ENCODE data around the gene TBCE.

Gene TBCE

DNA sequence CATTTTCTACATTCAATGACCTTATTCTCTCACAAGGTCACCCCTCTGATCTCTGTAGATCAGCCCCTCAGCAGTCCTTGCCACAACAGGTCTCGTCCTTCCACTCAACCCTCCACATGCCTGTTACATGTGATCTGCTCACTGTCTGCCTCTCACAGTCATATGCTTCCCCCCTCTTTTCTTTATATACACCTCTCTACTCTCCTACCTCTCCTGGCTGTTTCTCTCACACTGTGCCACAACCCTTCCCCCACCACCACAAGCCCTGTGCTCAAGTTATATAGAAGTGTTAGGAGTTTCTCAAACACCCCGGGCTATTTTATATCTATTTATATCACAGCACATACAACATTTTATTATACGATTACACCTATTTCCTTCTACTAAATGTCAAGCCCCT, 124.4 kb downstream of the TBCE start:
- Histone ChIP-seq H3K14ac (ENCODE audit: low read length) (no peak overlapping the region), H3K27ac (replicated peaks; ENCODE audit: low read length) (no peak overlapping the region), H3K4me3 (ENCODE audit: low read length in 2 of 2) (no peak overlapping the region), H3K4ac (ENCODE audit: low read length) (no peak overlapping the region), H3K23ac (ENCODE audit: low read depth, low read length, poor library complexity) (no peak overlapping the region), H2BK120ac (ENCODE audit: low read depth, low read length) (no peak overlapping the region), H3K9ac (ENCODE audit: low read depth, low read length, poor library complexity) (no peak overlapping the region), H4K91ac (ENCODE audit: low read depth, low read length, poor library complexity) (no peak overlapping the region), H3K79me1 (ENCODE audit: low read depth, low read length) (no peaks in the 10 kb centered on the region), H3K36me3 (replicated peaks in 1 of 2; ENCODE audit: control insufficient read depth in 2 of 2, insufficient read depth in 2 of 2, low read length in 2 of 2) (peaks cover 9 to 87% of the 10 kb centered on the region in 2 donors), H2AK5ac (ENCODE audit: low read depth, low read length) (no peak overlapping the region), H3K18ac (ENCODE audit: low read length) (no peak overlapping the region), H3K27me3 (ENCODE audit: control insufficient read depth in 3 of 3, insufficient read depth in 3 of 3, low read depth in 1 of 3, low read length in 3 of 3) (no peaks in the 10 kb centered on the region), H4K8ac (ENCODE audit: low read depth, low read length) (no peak overlapping the region), H3K9me3 (replicated peaks in 1 of 2; ENCODE audit: control insufficient read depth in 2 of 2, insufficient read depth in 1 of 2, low read depth in 1 of 2, low read length in 2 of 2) (no peaks in the 10 kb centered on the region), H2AFZ (ENCODE audit: low read length) (no peak overlapping the region), H3K4me1 (ENCODE audit: control insufficient read depth in 2 of 2, insufficient read depth in 1 of 2, low read depth in 1 of 2, low read length in 2 of 2) (no peaks in the 10 kb centered on the region), H2BK12ac (ENCODE audit: low read length) (no peak overlapping the region), H2BK5ac (ENCODE audit: low read length) (no peak overlapping the region), H2BK15ac (ENCODE audit: low read length) (no peak overlapping the region), H3K4me2 (ENCODE audit: insufficient read depth, low read length, poor library complexity, severe bottlenecking) (no peak overlapping the region)
- 100% methylated on average over 1 of the region's 3 CpGs for WGBS, 2 donors (ENCODE audit: extremely low coverage in 2 of 2, insufficient read length in 2 of 2, insufficient replicate concordance in 1 of 2)
- no peak for DNase-seq (ENCODE audit: low spot score)

DNA sequence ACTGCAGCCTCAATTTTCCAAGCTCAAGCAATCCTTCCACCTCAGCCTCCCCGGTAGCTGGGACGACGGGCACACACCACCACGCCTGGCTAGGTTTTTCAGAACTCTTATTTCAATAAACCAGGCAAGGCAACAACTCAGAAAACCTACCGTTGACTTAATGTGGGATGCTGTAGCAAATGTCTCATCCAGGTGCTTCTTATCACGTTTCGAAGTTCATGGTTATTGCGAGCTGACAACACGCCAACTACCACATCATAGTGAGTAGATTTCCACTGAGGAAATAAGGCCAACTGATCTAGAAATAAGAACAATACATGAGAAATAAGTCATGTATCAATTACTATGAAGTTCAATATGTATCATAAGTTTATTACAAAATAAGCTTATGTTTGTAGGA, 127.3 kb downstream of the TBCE start:
- Histone ChIP-seq H2BK15ac (ENCODE audit: low read length) (no peak overlapping the region), H2BK12ac (ENCODE audit: low read length) (no peak overlapping the region), H3K27me3 (ENCODE audit: control insufficient read depth in 3 of 3, insufficient read depth in 3 of 3, low read depth in 1 of 3, low read length in 3 of 3) (no peaks in the 10 kb centered on the region), H2AFZ (ENCODE audit: low read length) (no peak overlapping the region), H2AK5ac (ENCODE audit: low read depth, low read length) (no peak overlapping the region), H3K4me2 (ENCODE audit: insufficient read depth, low read length, poor library complexity, severe bottlenecking) (no peak overlapping the region), H3K23ac (ENCODE audit: low read depth, low read length, poor library complexity) (no peak overlapping the region), H4K8ac (ENCODE audit: low read depth, low read length) (no peak overlapping the region), H4K91ac (ENCODE audit: low read depth, low read length, poor library complexity) (no peak overlapping the region), H3K4me3 (ENCODE audit: low read length in 2 of 2) (no peak overlapping the region), H3K18ac (ENCODE audit: low read length) (no peak overlapping the region), H3K9me3 (replicated peaks in 1 of 2; ENCODE audit: control insufficient read depth in 2 of 2, insufficient read depth in 1 of 2, low read depth in 1 of 2, low read length in 2 of 2) (no peaks in the 10 kb centered on the region), H2BK120ac (ENCODE audit: low read depth, low read length) (no peak overlapping the region), H3K14ac (ENCODE audit: low read length) (no peak overlapping the region), H3K79me1 (ENCODE audit: low read depth, low read length) (no peaks in the 10 kb centered on the region), H3K9ac (ENCODE audit: low read depth, low read length, poor library complexity) (no peak overlapping the region), H3K27ac (replicated peaks; ENCODE audit: low read length) (no peak overlapping the region), H2BK5ac (ENCODE audit: low read length) (no peak overlapping the region), H3K36me3 (replicated peaks in 1 of 2; ENCODE audit: control insufficient read depth in 2 of 2, insufficient read depth in 2 of 2, low read length in 2 of 2) (peaks cover 7 to 62% of the 10 kb centered on the region in 2 donors), H3K4ac (ENCODE audit: low read length) (no peak overlapping the region), H3K4me1 (ENCODE audit: control insufficient read depth in 2 of 2, insufficient read depth in 1 of 2, low read depth in 1 of 2, low read length in 2 of 2) (no peaks in the 10 kb centered on the region)
- no peak for DNase-seq (ENCODE audit: low spot score)
- WGBS, 2 donors (ENCODE audit: extremely low coverage in 2 of 2, insufficient read length in 2 of 2, insufficient replicate concordance in 1 of 2): no CpG with 5 or more reads among the region's 9 CpGs

DNA sequence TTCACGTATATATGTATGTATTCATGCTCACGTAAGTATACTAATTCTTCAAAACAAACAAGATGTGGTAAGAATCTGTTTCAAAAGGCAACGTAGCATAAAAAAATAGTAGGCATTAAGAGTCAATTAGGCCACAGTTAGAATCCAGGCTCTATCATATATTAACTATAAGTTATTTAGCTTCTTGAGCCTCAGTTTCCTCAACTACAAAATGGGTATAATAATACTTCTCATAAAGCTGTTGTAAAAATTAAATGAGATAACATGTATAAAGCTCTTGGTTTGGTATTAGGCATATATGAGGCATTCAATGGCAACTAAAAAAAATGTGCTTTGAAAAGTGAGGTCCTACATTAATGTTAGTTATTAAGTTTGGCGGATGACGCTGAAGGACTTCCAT, 127.8 kb downstream of the TBCE start:
- Histone ChIP-seq H2AK5ac (ENCODE audit: low read depth, low read length) (no peak overlapping the region), H3K4me1 (ENCODE audit: control insufficient read depth in 2 of 2, insufficient read depth in 1 of 2, low read depth in 1 of 2, low read length in 2 of 2) (no peaks in the 10 kb centered on the region), H3K9me3 (replicated peaks in 1 of 2; ENCODE audit: control insufficient read depth in 2 of 2, insufficient read depth in 1 of 2, low read depth in 1 of 2, low read length in 2 of 2) (no peaks in the 10 kb centered on the region), H3K36me3 (replicated peaks in 1 of 2; ENCODE audit: control insufficient read depth in 2 of 2, insufficient read depth in 2 of 2, low read length in 2 of 2) (peaks cover 7 to 57% of the 10 kb centered on the region in 2 donors), H2AFZ (ENCODE audit: low read length) (no peak overlapping the region), H4K91ac (ENCODE audit: low read depth, low read length, poor library complexity) (no peak overlapping the region), H3K4me3 (ENCODE audit: low read length in 2 of 2) (no peak overlapping the region), H2BK12ac (ENCODE audit: low read length) (no peak overlapping the region), H3K18ac (ENCODE audit: low read length) (no peak overlapping the region), H3K9ac (ENCODE audit: low read depth, low read length, poor library complexity) (no peak overlapping the region), H3K79me1 (ENCODE audit: low read depth, low read length) (no peaks in the 10 kb centered on the region), H2BK120ac (ENCODE audit: low read depth, low read length) (no peak overlapping the region), H2BK5ac (ENCODE audit: low read length) (no peak overlapping the region), H3K4ac (ENCODE audit: low read length) (no peak overlapping the region), H3K27ac (replicated peaks; ENCODE audit: low read length) (no peak overlapping the region), H3K14ac (ENCODE audit: low read length) (no peak overlapping the region), H2BK15ac (ENCODE audit: low read length) (no peak overlapping the region), H3K27me3 (ENCODE audit: control insufficient read depth in 3 of 3, insufficient read depth in 3 of 3, low read depth in 1 of 3, low read length in 3 of 3) (no peaks in the 10 kb centered on the region), H4K8ac (ENCODE audit: low read depth, low read length) (no peak overlapping the region), H3K23ac (ENCODE audit: low read depth, low read length, poor library complexity) (no peak overlapping the region), H3K4me2 (ENCODE audit: insufficient read depth, low read length, poor library complexity, severe bottlenecking) (no peak overlapping the region)
- DNase-seq (ENCODE audit: low spot score): no peak
- no CpG with 5 or more reads among the region's 5 CpGs for WGBS, 2 donors (ENCODE audit: extremely low coverage in 2 of 2, insufficient read length in 2 of 2, insufficient replicate concordance in 1 of 2)

DNA sequence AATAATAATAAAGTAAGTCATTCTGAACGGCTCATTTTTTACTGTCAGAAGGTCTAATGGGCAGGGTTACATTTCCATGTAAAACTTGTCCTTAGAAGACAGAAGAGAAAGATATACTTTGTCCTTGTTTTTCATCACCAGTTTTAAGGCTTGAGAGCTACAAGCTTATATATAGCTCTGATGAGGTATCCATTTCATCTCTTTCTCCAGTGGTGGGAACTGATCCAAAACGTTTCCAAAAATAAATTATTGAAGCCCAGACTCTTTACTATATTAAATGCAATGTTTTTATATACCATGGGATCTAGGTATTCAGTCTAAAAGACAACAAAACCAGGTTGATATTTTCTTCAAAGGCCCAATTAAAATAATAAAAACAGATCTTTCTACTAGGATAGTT, 128.3 kb downstream of the TBCE start:
- Histone ChIP-seq H3K9ac (ENCODE audit: low read depth, low read length, poor library complexity) (no peak overlapping the region), H3K14ac (ENCODE audit: low read length) (no peak overlapping the region), H2AFZ (ENCODE audit: low read length) (no peak overlapping the region), H2BK5ac (ENCODE audit: low read length) (no peak overlapping the region), H3K4ac (ENCODE audit: low read length) (no peak overlapping the region), H3K27me3 (ENCODE audit: control insufficient read depth in 3 of 3, insufficient read depth in 3 of 3, low read depth in 1 of 3, low read length in 3 of 3) (no peaks in the 10 kb centered on the region), H3K79me1 (ENCODE audit: low read depth, low read length) (no peaks in the 10 kb centered on the region), H2BK12ac (ENCODE audit: low read length) (no peak overlapping the region), H3K27ac (replicated peaks; ENCODE audit: low read length) (no peak overlapping the region), H3K18ac (ENCODE audit: low read length) (no peak overlapping the region), H2AK5ac (ENCODE audit: low read depth, low read length) (no peak overlapping the region), H3K36me3 (replicated peaks in 1 of 2; ENCODE audit: control insufficient read depth in 2 of 2, insufficient read depth in 2 of 2, low read length in 2 of 2) (peaks cover 7 to 52% of the 10 kb centered on the region in 2 donors), H3K4me2 (ENCODE audit: insufficient read depth, low read length, poor library complexity, severe bottlenecking) (no peak overlapping the region), H4K91ac (ENCODE audit: low read depth, low read length, poor library complexity) (no peak overlapping the region), H3K4me1 (ENCODE audit: control insufficient read depth in 2 of 2, insufficient read depth in 1 of 2, low read depth in 1 of 2, low read length in 2 of 2) (no peaks in the 10 kb centered on the region), H2BK15ac (ENCODE audit: low read length) (no peak overlapping the region), H3K4me3 (ENCODE audit: low read length in 2 of 2) (no peak overlapping the region), H2BK120ac (ENCODE audit: low read depth, low read length) (no peak overlapping the region), H3K9me3 (replicated peaks in 1 of 2; ENCODE audit: control insufficient read depth in 2 of 2, insufficient read depth in 1 of 2, low read depth in 1 of 2, low read length in 2 of 2) (no peaks in the 10 kb centered on the region), H3K23ac (ENCODE audit: low read depth, low read length, poor library complexity) (no peak overlapping the region), H4K8ac (ENCODE audit: low read depth, low read length) (no peak overlapping the region)
- no peak for DNase-seq (ENCODE audit: low spot score)
- no CpG with 5 or more reads among the region's 2 CpGs for WGBS, 2 donors (ENCODE audit: extremely low coverage in 2 of 2, insufficient read length in 2 of 2, insufficient replicate concordance in 1 of 2)
